ES-I3 (cell line): ENCODE measurements around the gene SPECC1L.

ENCODE experiments used
- H3K36me3 ChIP-seq: 2 replicates; pipeline ENCODE4 v1.6.1; 2013; ENCODE audit warnings: mild to moderate bottlenecking, low read length, control low read depth, moderate library complexity; ENCODE audit not compliant: insufficient read depth
- H3K4me1 ChIP-seq: 2 replicates; pipeline ENCODE4 v1.6.1; 2013; ENCODE audit warnings: mild to moderate bottlenecking, control low read depth, low read length; ENCODE audit not compliant: insufficient read depth
- H3K9ac ChIP-seq: 2 replicates; pipeline ENCODE4 v1.6.1; 2013; ENCODE audit warnings: low read depth, mild to moderate bottlenecking, low read length, moderate library complexity
- H3K9me3 ChIP-seq: 2 replicates; pipeline ENCODE4 v1.6.1; 2013; ENCODE audit warnings: mild to moderate bottlenecking, low read length, moderate library complexity; ENCODE audit not compliant: control insufficient read depth, insufficient read depth

SPECC1L gene

DNA sequence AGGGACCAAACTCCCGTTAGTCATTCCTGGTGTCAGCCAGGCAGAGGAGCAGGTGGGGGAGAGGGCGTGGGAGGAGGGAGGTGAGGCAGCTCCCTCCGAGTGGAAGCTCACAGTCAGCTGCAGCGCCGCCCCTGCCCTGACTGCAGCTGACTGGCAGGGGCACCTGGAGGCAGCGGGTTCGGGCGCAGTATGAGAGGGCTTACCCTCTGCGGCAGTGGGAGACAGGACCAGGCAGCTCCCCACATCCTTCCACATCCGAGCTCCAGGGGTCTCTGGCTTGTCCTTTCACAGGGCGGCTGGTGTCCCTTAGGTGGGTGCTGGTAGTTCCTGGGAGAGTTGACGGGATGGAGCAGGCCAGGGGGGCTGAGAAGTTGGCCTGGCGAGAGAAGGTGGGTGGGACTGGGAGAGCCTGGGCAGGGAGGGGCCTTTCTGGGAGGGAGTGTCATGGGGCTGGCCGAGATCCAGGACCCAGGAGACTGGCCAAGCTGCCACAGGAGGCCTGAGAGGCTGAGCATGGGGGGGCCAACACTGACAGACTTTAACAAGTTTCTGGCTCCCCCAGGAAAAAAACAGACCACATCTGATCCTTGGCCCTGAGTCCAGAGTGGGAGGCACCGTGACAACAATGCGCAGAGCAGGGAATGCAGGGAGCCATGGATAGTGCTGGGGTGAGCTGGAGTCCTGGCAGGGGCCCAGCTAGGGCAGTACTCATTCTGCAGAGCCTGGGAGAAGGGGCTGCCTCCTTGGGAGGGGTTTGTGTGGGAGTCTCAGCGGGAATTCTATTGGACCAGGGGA, 161.6 kb downstream of the SPECC1L start:
- H3K9me3 ChIP-seq = no peaks in the 10 kb centered on the region
- no peak overlapping the region for H3K9ac ChIP-seq
- H3K4me1 ChIP-seq = peaks cover 23% of the 10 kb centered on the region; the same call in 1 of the 2 replicates
- H3K36me3 ChIP-seq = no peaks in the 10 kb centered on the region

DNA sequence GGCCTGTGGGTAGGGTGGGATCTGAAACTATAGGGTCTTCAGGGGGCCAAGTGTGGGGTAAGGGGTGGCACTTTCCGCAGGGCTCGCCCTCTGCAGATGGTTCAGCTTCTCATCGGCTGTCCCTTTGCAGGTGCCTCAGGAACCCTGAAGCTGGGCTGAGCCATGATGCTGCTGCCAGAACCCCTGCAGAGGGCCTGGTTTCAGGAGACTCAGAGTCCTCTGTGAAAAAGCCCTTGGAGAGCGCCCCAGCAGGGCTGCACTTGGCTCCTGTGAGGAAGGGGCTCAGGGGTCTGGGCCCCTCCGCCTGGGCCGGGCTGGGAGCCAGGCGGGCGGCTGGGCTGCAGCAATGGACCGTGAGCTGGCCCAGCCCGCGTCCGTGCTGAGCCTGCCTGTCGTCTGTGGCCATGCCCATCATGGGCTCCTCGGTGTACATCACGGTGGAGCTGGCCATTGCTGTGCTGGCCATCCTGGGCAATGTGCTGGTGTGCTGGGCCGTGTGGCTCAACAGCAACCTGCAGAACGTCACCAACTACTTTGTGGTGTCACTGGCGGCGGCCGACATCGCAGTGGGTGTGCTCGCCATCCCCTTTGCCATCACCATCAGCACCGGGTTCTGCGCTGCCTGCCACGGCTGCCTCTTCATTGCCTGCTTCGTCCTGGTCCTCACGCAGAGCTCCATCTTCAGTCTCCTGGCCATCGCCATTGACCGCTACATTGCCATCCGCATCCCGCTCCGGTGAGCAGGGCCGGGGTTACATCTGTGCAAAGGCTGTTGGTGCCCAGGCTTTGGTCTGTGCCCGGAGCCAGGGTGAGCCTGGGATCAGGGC, 162.6 kb downstream of the SPECC1L start:
- H3K9me3 ChIP-seq = no peaks in the 10 kb centered on the region
- H3K4me1 ChIP-seq = peaks cover 23% of the 10 kb centered on the region; the same call in 1 of the 2 replicates
- H3K9ac ChIP-seq = no peak overlapping the region
- H3K36me3 ChIP-seq = no peaks in the 10 kb centered on the region

DNA sequence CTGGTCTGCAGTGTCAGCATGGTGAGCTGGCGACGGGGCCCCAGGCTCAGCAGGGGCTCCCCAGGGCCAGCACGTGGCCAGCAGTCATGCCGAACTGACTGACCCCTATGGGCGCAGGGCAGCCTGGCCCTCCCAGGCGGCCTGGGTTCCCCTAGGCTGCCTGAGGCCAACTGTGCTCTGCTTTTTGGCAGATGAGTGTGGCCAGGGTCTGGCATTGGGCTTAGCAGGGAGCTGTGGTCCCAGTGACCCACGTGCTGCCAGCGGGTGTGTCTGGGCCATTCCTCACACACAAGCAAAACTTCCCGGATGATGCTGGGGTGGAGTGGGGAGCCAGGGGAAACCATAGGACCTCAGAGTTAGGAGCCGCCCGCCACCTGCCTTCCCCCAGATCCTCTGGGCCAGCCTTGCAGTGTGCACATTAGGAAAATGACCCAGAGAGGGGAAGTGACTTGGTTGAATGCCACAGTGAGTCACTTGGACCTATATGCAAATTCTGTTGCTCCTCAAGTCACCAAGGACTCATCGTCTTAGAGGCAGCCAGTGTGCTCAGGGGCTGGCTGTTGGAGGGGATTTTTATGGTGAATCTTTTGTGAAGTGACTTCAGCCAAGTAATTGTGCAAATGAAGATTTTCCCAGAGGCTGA, 163.3 kb downstream of the SPECC1L start:
- Histone ChIP-seq H3K4me1 (peaks cover 20% of the 10 kb centered on the region; the same call in 1 of the 2 replicates), H3K9me3 (no peaks in the 10 kb centered on the region), H3K36me3 (no peaks in the 10 kb centered on the region), H3K9ac (no peak overlapping the region)

DNA sequence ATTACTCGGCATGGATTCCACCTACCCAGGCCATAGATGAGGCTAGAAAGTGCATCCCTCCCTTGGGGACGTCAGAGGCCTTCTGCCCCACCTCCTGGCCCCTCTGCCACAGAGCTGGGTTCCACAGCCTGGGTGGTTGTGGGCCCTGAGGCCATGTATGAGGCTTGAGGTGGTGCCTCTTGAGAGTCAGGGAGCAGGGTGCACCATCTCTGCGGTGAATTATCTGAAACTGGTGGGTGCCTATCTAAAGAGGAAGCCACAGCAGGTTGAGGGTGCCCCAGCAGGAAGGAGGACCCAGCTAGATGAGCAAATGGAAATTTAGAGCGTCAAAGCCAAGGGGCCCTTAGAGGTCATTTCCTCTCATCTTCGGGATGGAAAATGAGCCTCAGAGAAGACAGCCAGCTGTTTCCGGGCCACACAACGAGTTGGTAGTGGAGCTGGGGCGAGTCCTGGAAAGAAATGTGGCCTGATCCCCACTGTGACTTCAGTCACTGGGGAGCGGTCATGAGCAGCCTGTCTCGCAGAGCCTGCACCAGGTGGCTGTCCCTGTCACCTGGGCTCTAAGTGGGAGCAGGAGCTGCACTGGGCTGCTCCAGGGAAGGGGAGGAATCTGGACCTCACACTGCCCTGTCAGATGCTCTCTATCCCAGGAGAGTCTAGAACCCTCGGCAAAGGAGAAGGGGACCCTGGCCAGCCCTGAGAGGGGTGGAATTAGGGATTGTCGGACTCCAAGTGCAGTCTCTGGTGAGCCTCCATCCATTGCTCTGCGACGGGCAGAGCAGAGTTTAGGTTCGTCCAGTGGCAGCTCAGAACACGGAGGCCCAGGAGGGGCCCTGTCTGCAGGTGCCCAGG, 164.1 kb downstream of the SPECC1L start:
- no peak overlapping the region for H3K9ac ChIP-seq
- H3K9me3 ChIP-seq = no peaks in the 10 kb centered on the region
- no peaks in the 10 kb centered on the region for H3K36me3 ChIP-seq
- H3K4me1 ChIP-seq = peaks cover 19% of the 10 kb centered on the region; the same call in 1 of the 2 replicates

DNA sequence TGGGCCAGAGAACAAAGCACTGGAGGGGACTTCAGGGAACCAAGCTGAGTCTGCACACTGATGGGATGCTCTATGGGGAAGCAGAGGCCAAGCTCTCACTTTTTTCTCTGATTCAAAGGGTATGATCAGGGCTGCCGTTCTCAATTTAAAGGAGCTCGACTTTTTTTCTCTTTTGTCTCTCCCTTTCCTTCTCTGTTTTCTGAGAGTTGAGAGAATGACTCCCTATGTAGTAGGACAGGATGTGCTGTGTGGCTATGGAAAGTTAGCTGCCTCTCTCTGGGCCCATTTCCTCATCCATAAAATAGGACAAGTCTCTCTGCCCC, 164.7 kb downstream of the SPECC1L start:
- H3K36me3 ChIP-seq = no peaks in the 10 kb centered on the region
- no peaks in the 10 kb centered on the region for H3K9me3 ChIP-seq
- H3K4me1 ChIP-seq = peaks cover 19% of the 10 kb centered on the region; the same call in 1 of the 2 replicates
- H3K9ac ChIP-seq = no peak overlapping the region

DNA sequence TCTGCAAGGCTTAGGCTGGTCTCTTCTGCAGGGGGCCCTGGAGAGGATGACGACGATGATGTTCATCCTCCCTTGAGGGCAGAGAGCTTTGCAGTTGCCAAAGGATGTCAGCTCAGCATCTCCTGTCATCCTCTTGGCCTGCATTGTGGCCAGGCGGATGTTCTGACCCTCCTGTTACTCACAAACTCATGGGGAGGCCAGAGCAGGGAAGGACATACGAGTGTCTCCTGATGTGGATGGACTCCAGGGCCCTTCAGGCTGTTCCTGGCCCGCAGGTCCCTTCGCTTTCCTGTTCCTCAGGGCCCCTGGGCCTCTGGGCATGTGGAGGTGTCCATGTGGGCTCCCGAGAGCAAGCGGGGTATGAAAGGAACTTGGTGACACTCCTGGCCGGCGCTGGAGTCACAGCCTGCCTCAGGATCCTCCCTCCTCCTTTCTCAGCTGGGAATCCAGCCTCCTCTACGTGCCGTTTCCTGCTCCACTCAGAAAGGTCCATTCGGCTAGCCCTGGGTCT, 165.3 kb downstream of the SPECC1L start:
- Histone ChIP-seq H3K4me1 (peaks cover 19% of the 10 kb centered on the region; the same call in 1 of the 2 replicates), H3K36me3 (no peaks in the 10 kb centered on the region), H3K9ac (no peak overlapping the region), H3K9me3 (no peaks in the 10 kb centered on the region)

DNA sequence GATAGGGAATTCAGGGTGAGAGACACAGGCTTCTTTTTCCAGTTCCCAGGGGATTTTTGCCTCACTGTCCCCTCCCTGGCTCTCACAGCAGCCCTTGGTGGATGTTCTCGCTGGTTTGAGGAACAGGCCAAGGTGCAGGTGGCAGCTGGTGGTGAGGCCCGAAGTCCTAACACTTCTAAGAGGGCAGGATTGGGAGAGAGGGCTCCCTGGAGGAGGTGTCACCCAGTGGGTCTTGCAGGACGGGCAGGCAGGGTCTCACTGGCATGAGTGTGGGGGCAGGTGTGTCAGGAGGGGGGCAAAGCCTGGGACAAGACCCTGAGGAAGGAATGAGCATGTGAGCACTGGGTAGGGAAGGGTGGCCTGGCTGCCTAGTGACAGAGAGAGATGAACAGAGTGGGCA, 165.9 kb downstream of the SPECC1L start:
- H3K9ac ChIP-seq = no peak overlapping the region
- peaks cover 19% of the 10 kb centered on the region; the same call in 1 of the 2 replicates for H3K4me1 ChIP-seq
- H3K36me3 ChIP-seq = no peaks in the 10 kb centered on the region; the same call in 1 of the 2 replicates

DNA sequence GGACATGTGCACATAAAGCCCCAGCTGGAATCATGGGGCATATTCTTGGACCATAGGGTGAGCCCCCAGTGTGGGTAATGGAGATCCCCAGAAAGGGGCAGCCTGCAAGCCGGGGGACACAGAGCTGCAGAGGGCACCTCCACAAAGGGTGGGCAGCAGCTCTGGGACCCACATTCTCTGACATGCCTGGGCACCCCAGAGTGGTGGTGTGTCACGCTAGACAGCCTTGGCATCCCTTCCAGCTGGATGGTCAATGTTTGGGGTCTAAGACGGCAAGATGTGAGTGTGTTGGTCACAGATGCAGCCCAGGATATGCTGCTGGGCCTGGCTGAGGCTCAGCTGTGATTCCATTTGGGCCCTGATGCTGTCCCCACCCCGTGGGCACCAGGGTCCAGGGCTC, 166.5 kb downstream of the SPECC1L start:
- Histone ChIP-seq H3K4me1 (peaks cover 16% of the 10 kb centered on the region; the same call in 1 of the 2 replicates), H3K9ac (no peak overlapping the region), H3K9me3 (no peaks in the 10 kb centered on the region)

More for the DNA sequence above, 165.9 kb downstream of the SPECC1L start:
- no peaks in the 10 kb centered on the region for H3K9me3 ChIP-seq

DNA sequence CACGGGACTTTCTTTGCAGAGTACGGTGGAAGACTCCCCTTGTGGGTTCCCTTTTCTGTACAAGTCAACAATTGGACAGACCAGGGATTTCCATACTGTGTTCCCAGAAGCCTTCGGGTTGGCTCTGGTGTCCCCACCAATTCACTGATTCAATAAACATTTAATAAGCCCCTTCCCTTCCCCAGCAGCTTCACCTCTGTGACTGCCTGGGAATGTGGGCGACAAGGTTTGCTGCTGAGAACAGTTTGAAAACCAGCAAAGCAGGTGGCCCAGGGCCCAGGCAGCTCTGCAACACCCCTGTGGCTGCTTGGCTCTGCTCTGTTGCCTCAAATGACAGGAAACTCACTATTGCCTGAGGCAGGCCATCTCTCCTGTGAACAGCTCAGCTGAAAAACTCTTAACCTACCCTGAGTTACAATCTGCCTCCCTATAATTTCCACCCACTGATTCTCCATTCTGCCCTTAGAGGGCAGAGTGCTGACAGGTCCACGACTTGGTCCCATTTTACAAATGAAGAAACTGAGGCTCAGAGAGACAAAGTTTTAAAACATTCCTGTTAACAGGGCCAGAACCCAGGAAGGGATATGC, 167.2 kb downstream of the SPECC1L start:
- H3K9me3 ChIP-seq = no peaks in the 10 kb centered on the region
- H3K4me1 ChIP-seq = peaks cover 11% of the 10 kb centered on the region; the same call in 1 of the 2 replicates
- no peak overlapping the region for H3K9ac ChIP-seq
- no peaks in the 10 kb centered on the region; the same call in 1 of the 2 replicates for H3K36me3 ChIP-seq

More for the DNA sequence above, 166.5 kb downstream of the SPECC1L start:
- no peaks in the 10 kb centered on the region; the same call in 1 of the 2 replicates for H3K36me3 ChIP-seq

DNA sequence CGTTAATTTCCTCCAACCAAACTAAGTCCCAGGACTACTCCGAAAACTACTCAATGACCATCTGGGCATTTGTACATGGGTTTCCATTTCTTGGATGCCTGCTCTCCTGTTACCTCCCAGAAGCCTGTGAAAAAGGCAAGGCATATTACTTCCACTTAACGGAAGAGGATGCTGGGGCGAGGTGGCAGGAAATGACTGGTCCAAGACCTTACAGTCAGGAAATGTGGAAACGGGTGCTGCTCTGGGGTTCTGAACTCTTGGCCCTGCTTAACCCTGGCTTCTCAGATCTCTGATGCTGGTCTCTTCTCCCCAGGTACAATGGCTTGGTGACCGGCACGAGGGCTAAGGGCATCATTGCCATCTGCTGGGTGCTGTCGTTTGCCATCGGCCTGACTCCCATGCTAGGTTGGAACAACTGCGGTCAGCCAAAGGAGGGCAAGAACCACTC, 169.7 kb downstream of the SPECC1L start:
- Histone ChIP-seq H3K9ac (no peak overlapping the region), H3K4me1 (peaks cover 9% of the 10 kb centered on the region; the same call in 1 of the 2 replicates), H3K9me3 (no peaks in the 10 kb centered on the region), H3K36me3 (no peaks in the 10 kb centered on the region; the same call in 1 of the 2 replicates)

DNA sequence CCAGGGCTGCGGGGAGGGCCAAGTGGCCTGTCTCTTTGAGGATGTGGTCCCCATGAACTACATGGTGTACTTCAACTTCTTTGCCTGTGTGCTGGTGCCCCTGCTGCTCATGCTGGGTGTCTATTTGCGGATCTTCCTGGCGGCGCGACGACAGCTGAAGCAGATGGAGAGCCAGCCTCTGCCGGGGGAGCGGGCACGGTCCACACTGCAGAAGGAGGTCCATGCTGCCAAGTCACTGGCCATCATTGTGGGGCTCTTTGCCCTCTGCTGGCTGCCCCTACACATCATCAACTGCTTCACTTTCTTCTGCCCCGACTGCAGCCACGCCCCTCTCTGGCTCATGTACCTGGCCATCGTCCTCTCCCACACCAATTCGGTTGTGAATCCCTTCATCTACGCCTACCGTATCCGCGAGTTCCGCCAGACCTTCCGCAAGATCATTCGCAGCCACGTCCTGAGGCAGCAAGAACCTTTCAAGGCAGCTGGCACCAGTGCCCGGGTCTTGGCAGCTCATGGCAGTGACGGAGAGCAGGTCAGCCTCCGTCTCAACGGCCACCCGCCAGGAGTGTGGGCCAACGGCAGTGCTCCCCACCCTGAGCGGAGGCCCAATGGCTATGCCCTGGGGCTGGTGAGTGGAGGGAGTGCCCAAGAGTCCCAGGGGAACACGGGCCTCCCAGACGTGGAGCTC, 170.2 kb downstream of the SPECC1L start:
- Histone ChIP-seq H3K9me3 (no peaks in the 10 kb centered on the region), H3K36me3 (no peaks in the 10 kb centered on the region; the same call in 1 of the 2 replicates), H3K9ac (no peak overlapping the region), H3K4me1 (peaks cover 12% of the 10 kb centered on the region; the same call in 1 of the 2 replicates)

DNA sequence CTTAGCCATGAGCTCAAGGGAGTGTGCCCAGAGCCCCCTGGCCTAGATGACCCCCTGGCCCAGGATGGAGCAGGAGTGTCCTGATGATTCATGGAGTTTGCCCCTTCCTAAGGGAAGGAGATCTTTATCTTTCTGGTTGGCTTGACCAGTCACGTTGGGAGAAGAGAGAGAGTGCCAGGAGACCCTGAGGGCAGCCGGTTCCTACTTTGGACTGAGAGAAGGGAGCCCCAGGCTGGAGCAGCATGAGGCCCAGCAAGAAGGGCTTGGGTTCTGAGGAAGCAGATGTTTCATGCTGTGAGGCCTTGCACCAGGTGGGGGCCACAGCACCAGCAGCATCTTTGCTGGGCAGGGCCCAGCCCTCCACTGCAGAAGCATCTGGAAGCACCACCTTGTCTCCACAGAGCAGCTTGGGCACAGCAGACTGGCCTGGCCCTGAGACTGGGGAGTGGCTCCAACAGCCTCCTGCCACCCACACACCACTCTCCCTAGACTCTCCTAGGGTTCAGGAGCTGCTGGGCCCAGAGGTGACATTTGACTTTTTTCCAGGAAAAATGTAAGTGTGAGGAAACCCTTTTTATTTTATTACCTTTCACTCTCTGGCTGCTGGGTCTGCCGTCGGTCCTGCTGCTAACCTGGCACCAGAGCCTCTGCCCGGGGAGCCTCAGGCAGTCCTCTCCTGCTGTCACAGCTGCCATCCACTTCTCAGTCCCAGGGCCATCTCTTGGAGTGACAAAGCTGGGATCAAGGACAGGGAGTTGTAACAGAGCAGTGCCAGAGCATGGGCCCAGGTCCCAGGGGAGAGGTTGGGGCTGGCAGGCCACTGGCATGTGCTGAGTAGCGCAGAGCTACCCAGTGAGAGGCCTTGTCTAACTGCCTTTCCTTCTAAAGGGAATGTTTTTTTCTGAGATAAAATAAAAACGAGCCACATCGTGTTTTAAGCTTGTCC, 171.0 kb downstream of the SPECC1L start:
- H3K9me3 ChIP-seq = no peaks in the 10 kb centered on the region
- H3K9ac ChIP-seq = no peak overlapping the region
- peaks cover 18% of the 10 kb centered on the region; the same call in 1 of the 2 replicates for H3K4me1 ChIP-seq
- no peaks in the 10 kb centered on the region; the same call in 1 of the 2 replicates for H3K36me3 ChIP-seq
